ENCODE measurements around the gene VAMP3. TPM values are rescaled to one million over a fixed set of nuclear protein-coding genes. Genes with fewer than 3 reads are reported as not detected.
A peak's percentile ranks its signal among the peaks of the same experiment; 100 is the strongest.

The VAMP3 gene
- polyA plus RNA-seq, 1 donor: 113 TPM

GRCh38 chr1:7808253-7808844 is 37.3 kb downstream of the VAMP3 start:
- no CpG with 5 or more reads among the region's 1 CpG for WGBS (ENCODE audit: insufficient coverage, low lambda C conversion rate)
- Histone ChIP-seq H3K4me3 (ENCODE audit: low read length) (no peak overlapping the region), H3K27me3 (ENCODE audit: control insufficient read depth, insufficient read depth, low read length) (no peaks in the 10 kb centered on the region), H3K27ac (ENCODE audit: low read length) (no peak overlapping the region), H3K36me3 (ENCODE audit: control insufficient read depth, insufficient read depth, low read length) (peaks cover 11% of the 10 kb centered on the region), H3K9me3 (ENCODE audit: control insufficient read depth, low read depth, low read length) (no peaks in the 10 kb centered on the region), H3K4me1 (ENCODE audit: control insufficient read depth, insufficient read depth, low read length) (no peaks in the 10 kb centered on the region)
- DNase-seq: peak in 1 of 2 donors; percentile 15

DNA sequence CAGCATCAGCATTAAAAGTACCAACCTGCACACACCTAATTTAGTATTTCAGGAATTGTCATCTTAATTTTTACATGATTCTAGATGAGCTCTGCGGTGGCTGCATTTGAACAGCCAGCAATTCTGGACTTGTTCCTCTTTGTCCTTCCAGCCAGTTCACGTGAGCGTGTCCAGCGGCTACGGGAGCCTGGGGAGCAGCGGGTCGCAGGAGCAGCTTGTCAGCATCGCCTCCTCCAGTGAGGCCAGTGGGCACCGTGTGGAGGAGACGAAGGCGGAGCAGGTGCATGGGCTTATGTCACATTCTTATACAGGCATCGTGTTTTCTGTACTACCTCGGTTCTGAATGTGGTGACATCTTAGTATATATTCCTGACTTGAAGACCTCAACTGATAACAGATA is 38.6 kb downstream of the VAMP3 start:
- Histone ChIP-seq H3K36me3 (ENCODE audit: control insufficient read depth, insufficient read depth, low read length) (peaks cover 6% of the 10 kb centered on the region), H3K9me3 (ENCODE audit: control insufficient read depth, low read depth, low read length) (no peaks in the 10 kb centered on the region), H3K4me1 (ENCODE audit: control insufficient read depth, insufficient read depth, low read length) (no peaks in the 10 kb centered on the region), H3K27ac (ENCODE audit: low read length) (no peak overlapping the region), H3K27me3 (ENCODE audit: control insufficient read depth, insufficient read depth, low read length) (no peaks in the 10 kb centered on the region), H3K4me3 (ENCODE audit: low read length) (no peak overlapping the region)
- WGBS (ENCODE audit: insufficient coverage, low lambda C conversion rate): 80% methylated on average over 1 of the region's 13 CpGs
- no peak for DNase-seq

DNA sequence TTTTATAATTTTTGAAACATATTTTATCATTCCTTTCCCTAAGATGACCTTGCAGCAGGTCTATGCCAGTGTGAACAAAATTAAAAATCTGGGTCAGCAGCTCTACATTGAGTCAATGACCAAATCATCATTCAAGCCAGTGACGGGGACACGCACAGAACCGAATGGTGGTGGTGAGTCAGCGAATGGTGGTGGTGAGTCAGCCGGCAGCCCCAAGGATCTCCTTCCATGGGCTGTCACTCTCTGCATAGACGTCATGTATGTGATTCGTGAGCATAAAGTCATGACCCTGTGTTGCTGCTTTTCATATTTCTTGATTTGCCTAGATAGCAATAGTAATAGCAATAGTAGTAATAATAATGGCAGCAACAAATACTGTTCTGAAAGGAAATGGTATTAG is 39.3 kb downstream of the VAMP3 start:
- H3K36me3 ChIP-seq (ENCODE audit: control insufficient read depth, insufficient read depth, low read length): peaks cover 4% of the 10 kb centered on the region
- H3K9me3 ChIP-seq (ENCODE audit: control insufficient read depth, low read depth, low read length): no peaks in the 10 kb centered on the region
- H3K4me1 ChIP-seq (ENCODE audit: control insufficient read depth, insufficient read depth, low read length): no peaks in the 10 kb centered on the region
- no CpG with 5 or more reads among the region's 7 CpGs for WGBS (ENCODE audit: insufficient coverage, low lambda C conversion rate)
- no peak for DNase-seq
- H3K27ac ChIP-seq (ENCODE audit: low read length): no peak overlapping the region
- H3K4me3 ChIP-seq (ENCODE audit: low read length): no peak overlapping the region
- no peaks in the 10 kb centered on the region for H3K27me3 ChIP-seq (ENCODE audit: control insufficient read depth, insufficient read depth, low read length)

DNA sequence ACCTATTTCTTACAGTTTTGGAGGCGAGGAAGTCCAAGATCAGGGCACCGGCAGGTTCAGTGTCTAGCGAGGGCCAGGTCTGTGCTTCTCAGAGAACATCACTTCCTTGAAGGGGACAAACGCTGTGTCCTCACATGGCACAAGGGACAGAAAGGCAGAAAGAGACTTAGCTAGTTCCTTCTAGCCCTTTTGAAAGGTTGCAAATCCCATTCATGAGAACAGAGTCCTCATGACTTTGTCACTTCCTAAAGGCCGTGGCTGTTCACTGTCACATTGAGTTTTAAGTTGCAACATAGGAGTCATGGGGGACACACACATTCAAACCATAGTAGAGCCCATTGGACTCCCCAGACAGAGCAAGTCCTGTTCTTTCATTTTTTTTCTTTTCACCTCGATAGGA is 40.4 kb downstream of the VAMP3 start:
- Histone ChIP-seq H3K36me3 (ENCODE audit: control insufficient read depth, insufficient read depth, low read length) (peaks cover 2% of the 10 kb centered on the region), H3K9me3 (ENCODE audit: control insufficient read depth, low read depth, low read length) (no peaks in the 10 kb centered on the region)
- WGBS (ENCODE audit: insufficient coverage, low lambda C conversion rate): no CpG with 5 or more reads among the region's 6 CpGs

DNA sequence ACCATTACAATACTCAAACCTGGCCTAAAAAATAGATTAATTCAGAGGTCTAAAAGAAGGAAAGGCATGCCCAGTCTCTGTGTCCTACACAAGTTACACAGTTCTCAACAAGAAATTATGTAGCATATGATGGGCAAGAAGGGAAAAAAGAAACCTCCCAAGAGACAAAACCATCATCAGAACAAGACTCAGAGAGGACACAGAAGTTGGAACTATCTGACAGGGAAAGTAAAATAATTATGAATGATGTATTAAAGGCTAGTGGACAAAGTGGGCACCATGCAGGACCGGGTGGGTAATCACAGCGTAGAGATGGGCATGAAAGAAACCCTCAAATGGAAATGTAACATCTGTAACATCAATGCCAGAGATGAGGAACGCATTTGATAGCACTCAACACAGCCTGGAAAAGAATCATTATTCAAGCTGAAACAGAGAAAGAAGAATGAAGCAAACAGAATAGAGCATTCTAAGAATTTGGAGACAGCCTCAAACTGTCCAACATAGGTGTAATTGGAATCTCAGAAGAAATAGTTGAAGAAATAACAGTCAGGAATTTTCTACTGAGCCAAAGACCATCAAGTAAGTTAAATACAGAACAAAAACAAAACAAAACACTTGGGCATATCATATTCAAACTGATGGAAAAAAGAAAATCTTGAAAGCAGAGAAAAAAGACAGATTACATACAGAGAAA is 42.7 kb downstream of the VAMP3 start:
- Histone ChIP-seq H3K9me3 (ENCODE audit: control insufficient read depth, low read depth, low read length) (no peaks in the 10 kb centered on the region), H3K4me1 (ENCODE audit: control insufficient read depth, insufficient read depth, low read length) (no peaks in the 10 kb centered on the region), H3K27ac (ENCODE audit: low read length) (no peak overlapping the region), H3K36me3 (ENCODE audit: control insufficient read depth, insufficient read depth, low read length) (no peaks in the 10 kb centered on the region), H3K4me3 (ENCODE audit: low read length) (no peak overlapping the region), H3K27me3 (ENCODE audit: control insufficient read depth, insufficient read depth, low read length) (no peaks in the 10 kb centered on the region)
- no CpG with 5 or more reads among the region's 3 CpGs for WGBS (ENCODE audit: insufficient coverage, low lambda C conversion rate)
- no peak for DNase-seq

More for the DNA sequence above, 40.4 kb downstream of the VAMP3 start:
- no peak overlapping the region for H3K27ac ChIP-seq (ENCODE audit: low read length)
- H3K4me1 ChIP-seq (ENCODE audit: control insufficient read depth, insufficient read depth, low read length): no peaks in the 10 kb centered on the region
- DNase-seq: no peak
- no peak overlapping the region for H3K4me3 ChIP-seq (ENCODE audit: low read length)
- H3K27me3 ChIP-seq (ENCODE audit: control insufficient read depth, insufficient read depth, low read length): no peaks in the 10 kb centered on the region

DNA sequence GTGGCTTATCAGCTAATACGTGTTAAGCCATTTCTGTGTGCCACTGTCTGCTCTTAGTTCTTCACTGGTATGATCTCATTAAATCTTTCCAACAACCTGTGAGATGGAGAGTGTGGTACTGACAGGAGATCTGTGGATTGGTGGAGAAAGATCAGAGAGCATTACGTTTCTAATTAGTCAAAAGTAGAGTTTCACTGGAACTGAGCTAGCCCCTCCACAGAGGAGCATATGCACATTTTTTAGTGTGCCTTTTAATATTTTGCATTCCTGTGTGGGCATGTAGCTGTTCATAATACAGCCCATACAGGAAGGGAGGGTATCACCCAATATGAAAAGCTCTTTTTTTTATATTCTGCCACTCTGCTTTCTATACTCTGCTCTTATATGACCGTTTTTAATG is 50.2 kb downstream of the VAMP3 start:
- 94% methylated on average over 2 of the region's 3 CpGs for WGBS (ENCODE audit: insufficient coverage, low lambda C conversion rate)
- Histone ChIP-seq H3K36me3 (ENCODE audit: control insufficient read depth, insufficient read depth, low read length) (no peaks in the 10 kb centered on the region), H3K9me3 (ENCODE audit: control insufficient read depth, low read depth, low read length) (no peaks in the 10 kb centered on the region), H3K4me1 (ENCODE audit: control insufficient read depth, insufficient read depth, low read length) (no peaks in the 10 kb centered on the region), H3K4me3 (ENCODE audit: low read length) (no peak overlapping the region), H3K27ac (ENCODE audit: low read length) (no peak overlapping the region), H3K27me3 (ENCODE audit: control insufficient read depth, insufficient read depth, low read length) (no peaks in the 10 kb centered on the region)
- no peak for DNase-seq

GRCh38 chr1:7824701-7825100 is 53.6 kb downstream of the VAMP3 start:
- H3K9me3 ChIP-seq (ENCODE audit: control insufficient read depth, low read depth, low read length): no peaks in the 10 kb centered on the region
- no peaks in the 10 kb centered on the region for H3K36me3 ChIP-seq (ENCODE audit: control insufficient read depth, insufficient read depth, low read length)
- DNase-seq: no peak
- H3K4me1 ChIP-seq (ENCODE audit: control insufficient read depth, insufficient read depth, low read length): no peaks in the 10 kb centered on the region
- H3K27ac ChIP-seq (ENCODE audit: low read length): no peak overlapping the region
- no peak overlapping the region for H3K4me3 ChIP-seq (ENCODE audit: low read length)
- no peaks in the 10 kb centered on the region for H3K27me3 ChIP-seq (ENCODE audit: control insufficient read depth, insufficient read depth, low read length)
- no CpG with 5 or more reads among the region's 8 CpGs for WGBS (ENCODE audit: insufficient coverage, low lambda C conversion rate)

DNA sequence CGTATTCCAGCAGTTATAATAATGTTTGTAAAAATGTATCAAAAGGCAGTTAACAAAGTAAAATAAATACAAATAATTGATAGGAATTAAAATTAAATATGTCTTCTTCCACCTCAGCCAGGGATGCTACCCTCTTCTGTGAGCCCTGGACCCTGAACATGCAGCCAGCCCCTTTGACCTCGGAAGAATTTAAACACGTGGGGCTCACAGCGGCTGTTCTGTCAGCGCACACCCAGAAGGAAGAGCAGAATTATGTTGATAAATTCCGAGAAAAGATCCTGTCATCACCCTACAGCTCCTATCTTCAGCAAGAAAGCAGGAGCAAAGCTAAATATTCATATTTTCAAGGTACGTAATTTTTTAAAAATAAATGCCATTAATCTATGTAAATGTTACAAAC is 55.3 kb downstream of the VAMP3 start:
- no peak overlapping the region for H3K27ac ChIP-seq (ENCODE audit: low read length)
- H3K36me3 ChIP-seq (ENCODE audit: control insufficient read depth, insufficient read depth, low read length): peaks cover 8% of the 10 kb centered on the region
- no peak for DNase-seq
- H3K4me3 ChIP-seq (ENCODE audit: low read length): peak overlapping the region; percentile 57
- no peaks in the 10 kb centered on the region for H3K9me3 ChIP-seq (ENCODE audit: control insufficient read depth, low read depth, low read length)
- no peaks in the 10 kb centered on the region for H3K4me1 ChIP-seq (ENCODE audit: control insufficient read depth, insufficient read depth, low read length)
- H3K27me3 ChIP-seq (ENCODE audit: control insufficient read depth, insufficient read depth, low read length): no peaks in the 10 kb centered on the region
- WGBS (ENCODE audit: insufficient coverage, low lambda C conversion rate): 48% methylated on average over 2 of the region's 7 CpGs

DNA sequence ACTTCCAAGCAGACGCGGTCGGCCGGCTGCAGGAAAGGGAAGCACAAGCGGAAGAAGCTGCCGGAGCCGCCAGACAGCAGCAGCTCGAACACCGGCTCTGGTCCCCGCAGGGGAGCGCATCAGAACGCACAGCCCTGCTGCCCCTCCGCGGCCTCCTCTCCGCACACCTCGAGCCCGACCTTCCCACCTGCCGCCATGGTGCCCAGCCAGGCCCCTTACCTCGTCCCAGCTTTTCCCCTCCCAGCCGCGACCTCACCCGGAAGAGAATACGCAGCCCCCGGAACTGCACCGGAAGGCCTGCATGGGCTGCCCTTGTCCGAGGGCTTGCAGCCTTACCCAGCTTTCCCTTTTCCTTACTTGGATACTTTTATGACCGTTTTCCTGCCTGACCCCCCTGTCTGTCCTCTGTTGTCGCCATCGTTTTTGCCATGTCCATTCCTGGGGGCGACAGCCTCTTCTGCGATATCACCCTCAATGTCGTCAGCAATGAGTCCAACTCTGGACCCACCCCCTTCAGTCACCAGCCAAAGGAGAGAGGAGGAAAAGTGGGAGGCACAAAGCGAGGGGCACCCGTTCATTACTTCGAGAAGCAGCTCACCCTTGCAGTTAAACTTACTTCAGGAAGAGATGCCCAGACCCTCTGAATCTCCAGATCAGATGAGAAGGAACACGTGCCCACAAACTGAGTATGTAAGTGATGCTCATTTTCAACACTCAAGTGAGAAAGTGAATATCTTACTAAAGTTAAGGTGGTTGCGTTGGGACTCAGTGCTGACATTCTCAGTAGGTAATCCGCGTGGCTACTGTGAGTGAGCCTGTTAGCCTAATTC is 56.2 kb downstream of the VAMP3 start:
- 73% methylated on average over 4 of the region's 39 CpGs for WGBS (ENCODE audit: insufficient coverage, low lambda C conversion rate)
- Histone ChIP-seq H3K4me3 (ENCODE audit: low read length) (peak overlapping the region; percentile 57), H3K36me3 (ENCODE audit: control insufficient read depth, insufficient read depth, low read length) (peaks cover 8% of the 10 kb centered on the region), H3K27ac (ENCODE audit: low read length) (peak overlapping the region; percentile 33), H3K27me3 (ENCODE audit: control insufficient read depth, insufficient read depth, low read length) (no peaks in the 10 kb centered on the region), H3K4me1 (ENCODE audit: control insufficient read depth, insufficient read depth, low read length) (no peaks in the 10 kb centered on the region), H3K9me3 (ENCODE audit: control insufficient read depth, low read depth, low read length) (no peaks in the 10 kb centered on the region)
- DNase-seq: peak in 1 of 2 donors; percentile 32
